ENCODE measurements around the gene ADCY4. TPM values are rescaled to one million over a fixed set of nuclear protein-coding genes. Genes with fewer than 3 reads are reported as not detected.

ADCY4 gene
- total and polyA plus RNA-seq, 2 of the 13 experiments (the other 11 are each of a cell fraction or from before 2014, with no cell fraction given): 0.03 TPM; not detected in 1

DNA sequence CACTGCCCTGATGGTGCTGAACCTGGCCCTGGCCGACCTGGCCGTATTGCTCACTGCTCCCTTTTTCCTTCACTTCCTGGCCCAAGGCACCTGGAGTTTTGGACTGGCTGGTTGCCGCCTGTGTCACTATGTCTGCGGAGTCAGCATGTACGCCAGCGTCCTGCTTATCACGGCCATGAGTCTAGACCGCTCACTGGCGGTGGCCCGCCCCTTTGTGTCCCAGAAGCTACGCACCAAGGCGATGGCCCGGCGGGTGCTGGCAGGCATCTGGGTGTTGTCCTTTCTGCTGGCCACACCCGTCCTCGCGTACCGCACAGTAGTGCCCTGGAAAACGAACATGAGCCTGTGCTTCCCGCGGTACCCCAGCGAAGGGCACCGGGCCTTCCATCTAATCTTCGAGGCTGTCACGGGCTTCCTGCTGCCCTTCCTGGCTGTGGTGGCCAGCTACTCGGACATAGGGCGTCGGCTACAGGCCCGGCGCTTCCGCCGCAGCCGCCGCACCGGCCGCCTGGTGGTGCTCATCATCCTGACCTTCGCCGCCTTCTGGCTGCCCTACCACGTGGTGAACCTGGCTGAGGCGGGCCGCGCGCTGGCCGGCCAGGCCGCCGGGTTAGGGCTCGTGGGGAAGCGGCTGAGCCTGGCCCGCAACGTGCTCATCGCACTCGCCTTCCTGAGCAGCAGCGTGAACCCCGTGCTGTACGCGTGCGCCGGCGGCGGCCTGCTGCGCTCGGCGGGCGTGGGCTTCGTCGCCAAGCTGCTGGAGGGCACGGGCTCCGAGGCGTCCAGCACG lies 18.9 kb downstream of the ADCY4 start (continued):
- TF ChIP-seq ZNF775 (CRISPR knock-in tag; IDR thresholded peaks at IDR 0.05; ENCODE audit: borderline replicate concordance) (no peak), ELF1 (CRISPR knock-in tag; IDR thresholded peaks at IDR 0.05) (peak; percentile 81), JUN (CRISPR knock-in tag; IDR thresholded peaks at IDR 0.05) (peak; percentile 94), SAFB2 (CRISPR knock-in tag; IDR thresholded peaks at IDR 0.05; ENCODE audit: borderline replicate concordance, low read depth) (no peak; the same call in none of the 2 replicates), MED1 (CRISPR knock-in tag; IDR thresholded peaks at IDR 0.05) (peak; percentile 90), ZNF577 (CRISPR knock-in tag; IDR thresholded peaks at IDR 0.05; ENCODE audit: borderline replicate concordance, low read depth) (no peak; the same call in 1 of the 2 replicates), TAF1 (CRISPR knock-in tag; IDR thresholded peaks at IDR 0.05) (peak; percentile 64), ZNF34 (CRISPR knock-in tag; IDR thresholded peaks at IDR 0.05; ENCODE audit: borderline replicate concordance) (no peak), SAP130 (CRISPR knock-in tag; IDR thresholded peaks at IDR 0.05; ENCODE audit: low read depth) (peak; percentile 80), ZNF549 (CRISPR knock-in tag; IDR thresholded peaks at IDR 0.05) (peak; percentile 89; the same call in 1 of the 2 replicates), SNAI1 (CRISPR knock-in tag; IDR thresholded peaks at IDR 0.05; ENCODE audit: borderline replicate concordance) (peak; percentile 96)
- TF ChIP-seq, protein P1, sequence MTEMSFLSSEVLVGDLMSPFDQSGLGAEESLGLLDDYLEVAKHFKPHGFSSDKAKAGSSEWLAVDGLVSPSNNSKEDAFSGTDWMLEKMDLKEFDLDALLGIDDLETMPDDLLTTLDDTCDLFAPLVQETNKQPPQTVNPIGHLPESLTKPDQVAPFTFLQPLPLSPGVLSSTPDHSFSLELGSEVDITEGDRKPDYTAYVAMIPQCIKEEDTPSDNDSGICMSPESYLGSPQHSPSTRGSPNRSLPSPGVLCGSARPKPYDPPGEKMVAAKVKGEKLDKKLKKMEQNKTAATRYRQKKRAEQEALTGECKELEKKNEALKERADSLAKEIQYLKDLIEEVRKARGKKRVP (CRISPR knock-in tag; IDR thresholded peaks at IDR 0.05): no peak
- TF ChIP-seq, protein P2, sequence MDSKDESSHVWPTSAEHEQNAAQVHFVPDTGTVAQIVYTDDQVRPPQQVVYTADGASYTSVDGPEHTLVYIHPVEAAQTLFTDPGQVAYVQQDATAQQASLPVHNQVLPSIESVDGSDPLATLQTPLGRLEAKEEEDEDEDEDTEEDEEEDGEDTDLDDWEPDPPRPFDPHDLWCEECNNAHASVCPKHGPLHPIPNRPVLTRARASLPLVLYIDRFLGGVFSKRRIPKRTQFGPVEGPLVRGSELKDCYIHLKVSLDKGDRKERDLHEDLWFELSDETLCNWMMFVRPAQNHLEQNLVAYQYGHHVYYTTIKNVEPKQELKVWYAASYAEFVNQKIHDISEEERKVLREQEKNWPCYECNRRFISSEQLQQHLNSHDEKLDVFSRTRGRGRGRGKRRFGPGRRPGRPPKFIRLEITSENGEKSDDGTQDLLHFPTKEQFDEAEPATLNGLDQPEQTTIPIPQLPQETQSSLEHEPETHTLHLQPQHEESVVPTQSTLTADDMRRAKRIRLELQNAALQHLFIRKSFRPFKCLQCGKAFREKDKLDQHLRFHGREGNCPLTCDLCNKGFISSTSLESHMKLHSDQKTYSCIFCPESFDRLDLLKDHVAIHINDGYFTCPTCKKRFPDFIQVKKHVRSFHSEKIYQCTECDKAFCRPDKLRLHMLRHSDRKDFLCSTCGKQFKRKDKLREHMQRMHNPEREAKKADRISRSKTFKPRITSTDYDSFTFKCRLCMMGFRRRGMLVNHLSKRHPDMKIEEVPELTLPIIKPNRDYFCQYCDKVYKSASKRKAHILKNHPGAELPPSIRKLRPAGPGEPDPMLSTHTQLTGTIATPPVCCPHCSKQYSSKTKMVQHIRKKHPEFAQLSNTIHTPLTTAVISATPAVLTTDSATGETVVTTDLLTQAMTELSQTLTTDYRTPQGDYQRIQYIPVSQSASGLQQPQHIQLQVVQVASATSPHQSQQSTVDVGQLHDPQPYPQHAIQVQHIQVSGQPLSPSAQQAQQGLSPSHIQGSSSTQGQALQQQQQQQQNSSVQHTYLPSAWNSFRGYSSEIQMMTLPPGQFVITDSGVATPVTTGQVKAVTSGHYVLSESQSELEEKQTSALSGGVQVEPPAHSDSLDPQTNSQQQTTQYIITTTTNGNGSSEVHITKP (CRISPR knock-in tag; IDR thresholded peaks at IDR 0.05; ENCODE audit: low read depth): peak; percentile 60; the same call in 1 of the 2 replicates
- TF ChIP-seq, protein P3, sequence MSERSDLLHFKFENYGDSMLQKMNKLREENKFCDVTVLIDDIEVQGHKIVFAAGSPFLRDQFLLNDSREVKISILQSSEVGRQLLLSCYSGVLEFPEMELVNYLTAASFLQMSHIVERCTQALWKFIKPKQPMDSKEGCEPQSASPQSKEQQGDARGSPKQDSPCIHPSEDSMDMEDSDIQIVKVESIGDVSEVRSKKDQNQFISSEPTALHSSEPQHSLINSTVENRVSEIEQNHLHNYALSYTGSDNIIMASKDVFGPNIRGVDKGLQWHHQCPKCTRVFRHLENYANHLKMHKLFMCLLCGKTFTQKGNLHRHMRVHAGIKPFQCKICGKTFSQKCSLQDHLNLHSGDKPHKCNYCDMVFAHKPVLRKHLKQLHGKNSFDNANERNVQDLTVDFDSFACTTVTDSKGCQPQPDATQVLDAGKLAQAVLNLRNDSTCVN (CRISPR knock-in tag; IDR thresholded peaks at IDR 0.05; ENCODE audit: borderline replicate concordance): peak; percentile 92
- TF ChIP-seq, protein P4, sequence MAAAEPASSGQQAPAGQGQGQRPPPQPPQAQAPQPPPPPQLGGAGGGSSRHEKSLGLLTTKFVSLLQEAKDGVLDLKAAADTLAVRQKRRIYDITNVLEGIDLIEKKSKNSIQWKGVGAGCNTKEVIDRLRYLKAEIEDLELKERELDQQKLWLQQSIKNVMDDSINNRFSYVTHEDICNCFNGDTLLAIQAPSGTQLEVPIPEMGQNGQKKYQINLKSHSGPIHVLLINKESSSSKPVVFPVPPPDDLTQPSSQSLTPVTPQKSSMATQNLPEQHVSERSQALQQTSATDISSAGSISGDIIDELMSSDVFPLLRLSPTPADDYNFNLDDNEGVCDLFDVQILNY (CRISPR knock-in tag; conservative IDR thresholded peaks at IDR 0.05): peak; percentile 76
- TF ChIP-seq, protein P5, sequence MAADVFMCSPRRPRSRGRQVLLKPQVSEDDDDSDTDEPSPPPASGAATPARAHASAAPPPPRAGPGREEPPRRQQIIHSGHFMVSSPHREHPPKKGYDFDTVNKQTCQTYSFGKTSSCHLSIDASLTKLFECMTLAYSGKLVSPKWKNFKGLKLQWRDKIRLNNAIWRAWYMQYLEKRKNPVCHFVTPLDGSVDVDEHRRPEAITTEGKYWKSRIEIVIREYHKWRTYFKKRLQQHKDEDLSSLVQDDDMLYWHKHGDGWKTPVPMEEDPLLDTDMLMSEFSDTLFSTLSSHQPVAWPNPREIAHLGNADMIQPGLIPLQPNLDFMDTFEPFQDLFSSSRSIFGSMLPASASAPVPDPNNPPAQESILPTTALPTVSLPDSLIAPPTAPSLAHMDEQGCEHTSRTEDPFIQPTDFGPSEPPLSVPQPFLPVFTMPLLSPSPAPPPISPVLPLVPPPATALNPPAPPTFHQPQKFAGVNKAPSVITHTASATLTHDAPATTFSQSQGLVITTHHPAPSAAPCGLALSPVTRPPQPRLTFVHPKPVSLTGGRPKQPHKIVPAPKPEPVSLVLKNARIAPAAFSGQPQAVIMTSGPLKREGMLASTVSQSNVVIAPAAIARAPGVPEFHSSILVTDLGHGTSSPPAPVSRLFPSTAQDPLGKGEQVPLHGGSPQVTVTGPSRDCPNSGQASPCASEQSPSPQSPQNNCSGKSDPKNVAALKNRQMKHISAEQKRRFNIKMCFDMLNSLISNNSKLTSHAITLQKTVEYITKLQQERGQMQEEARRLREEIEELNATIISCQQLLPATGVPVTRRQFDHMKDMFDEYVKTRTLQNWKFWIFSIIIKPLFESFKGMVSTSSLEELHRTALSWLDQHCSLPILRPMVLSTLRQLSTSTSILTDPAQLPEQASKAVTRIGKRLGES (CRISPR knock-in tag; IDR thresholded peaks at IDR 0.05; ENCODE audit: borderline replicate concordance): peak; percentile 95
- TF ChIP-seq, protein P6, sequence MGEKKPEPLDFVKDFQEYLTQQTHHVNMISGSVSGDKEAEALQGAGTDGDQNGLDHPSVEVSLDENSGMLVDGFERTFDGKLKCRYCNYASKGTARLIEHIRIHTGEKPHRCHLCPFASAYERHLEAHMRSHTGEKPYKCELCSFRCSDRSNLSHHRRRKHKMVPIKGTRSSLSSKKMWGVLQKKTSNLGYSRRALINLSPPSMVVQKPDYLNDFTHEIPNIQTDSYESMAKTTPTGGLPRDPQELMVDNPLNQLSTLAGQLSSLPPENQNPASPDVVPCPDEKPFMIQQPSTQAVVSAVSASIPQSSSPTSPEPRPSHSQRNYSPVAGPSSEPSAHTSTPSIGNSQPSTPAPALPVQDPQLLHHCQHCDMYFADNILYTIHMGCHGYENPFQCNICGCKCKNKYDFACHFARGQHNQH (CRISPR knock-in tag; IDR thresholded peaks at IDR 0.05): peak; percentile 99

All from HepG2 (cell line).